GM12891 (cell line): ENCODE results near the gene ACTG2.

Experiments
- PAX5 ChIP-seq: IDR thresholded peaks from 2 replicates; pipeline ENCODE4 v1.6.1; 2011; ENCODE audit warnings: low read length, moderate library complexity, mild to moderate bottlenecking; ENCODE audit not compliant: insufficient read depth, severe bottlenecking
- POLR2A ChIP-seq: IDR thresholded peaks from 2 replicates; pipeline ENCODE4 v1.6.1; 2011; ENCODE audit warnings: low read depth, low read length, control low read depth
- POLR2AphosphoS5 ChIP-seq: IDR thresholded peaks from 2 replicates; pipeline ENCODE4 v1.6.1; 2011; ENCODE audit warnings: low read depth, low read length, control low read depth
- SPI1 ChIP-seq: IDR thresholded peaks from 2 replicates; pipeline ENCODE4 v1.6.1; 2011; ENCODE audit warnings: low read depth, low read length, control low read depth
- TAF1 ChIP-seq: IDR thresholded peaks from 2 replicates; pipeline ENCODE4 v1.6.1; 2011; ENCODE audit warnings: low read depth, low read length, control low read depth

DNA sequence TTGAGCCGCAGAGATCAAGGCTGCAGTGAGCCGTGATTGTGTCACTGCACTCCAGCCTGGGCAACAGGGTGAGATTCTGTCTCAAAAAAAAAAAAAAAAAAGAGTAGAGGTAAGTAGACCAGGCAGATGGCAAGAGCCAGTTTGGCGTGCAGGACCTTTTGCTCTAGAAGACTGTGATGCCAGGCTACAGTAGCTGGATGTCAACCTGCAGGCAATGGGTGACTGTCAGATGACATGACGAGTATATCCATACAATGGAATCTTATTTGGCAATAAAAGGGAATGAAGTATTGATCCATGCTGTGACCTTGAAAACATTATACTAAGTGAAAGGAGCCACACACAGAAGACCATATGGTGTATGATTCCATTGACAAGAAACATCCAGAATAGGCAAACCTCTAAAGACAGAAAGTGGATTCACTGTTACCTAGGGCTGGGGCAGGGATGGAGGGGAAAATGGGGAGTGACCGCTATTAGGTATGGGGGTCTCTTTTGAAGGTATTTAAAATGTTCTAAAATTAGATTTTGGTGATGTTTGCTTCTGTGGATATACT lies 22.7 kb downstream of the ACTG2 start:
- TF ChIP-seq POLR2AphosphoS5 = no peak
- TF ChIP-seq POLR2A = no peak
- TF ChIP-seq TAF1 = no peak
- TF ChIP-seq SPI1 = no peak
- no peak for TF ChIP-seq PAX5
